HG03135 (cell line): Measurements from ENCODE around the gene EIF4A2.
"Not testable (repeated sequence)": the region's sequence is repeated elsewhere in the genome, so short reads cannot be mapped to it uniquely, and the experiment has no call there.

Experiments used
- ATAC-seq: cut with Tn5 transposase; IDR thresholded peaks from one replicate; pipeline ENCODE4 v1.9.1; 2021; ENCODE audit warnings: mild to moderate bottlenecking, moderate library complexity; ENCODE audit not compliant: unreplicated experiment

The EIF4A2 gene

GRCh38 chr3:186818516-186818915 is 35.1 kb downstream of the EIF4A2 start:
- no peak for ATAC-seq

DNA sequence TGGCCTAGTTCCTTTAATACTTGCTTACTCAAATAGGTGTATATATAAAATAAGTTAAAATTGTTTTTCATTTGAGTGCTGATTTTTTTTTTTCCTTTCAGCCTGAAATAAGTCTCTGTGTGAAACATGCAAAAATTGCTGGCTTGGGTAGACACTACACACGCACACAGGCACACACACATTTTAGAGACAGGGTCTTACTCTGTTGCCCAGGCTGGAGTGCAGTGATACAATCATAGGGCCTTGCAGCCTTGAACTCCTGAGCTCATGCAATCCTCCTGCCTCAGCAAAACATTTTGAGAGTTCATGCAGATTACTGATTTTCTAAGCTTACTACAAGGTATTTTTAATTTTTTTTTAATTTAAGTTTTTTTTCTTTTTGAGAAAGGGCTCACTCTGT is 35.6 kb downstream of the EIF4A2 start:
- no peak for ATAC-seq

DNA sequence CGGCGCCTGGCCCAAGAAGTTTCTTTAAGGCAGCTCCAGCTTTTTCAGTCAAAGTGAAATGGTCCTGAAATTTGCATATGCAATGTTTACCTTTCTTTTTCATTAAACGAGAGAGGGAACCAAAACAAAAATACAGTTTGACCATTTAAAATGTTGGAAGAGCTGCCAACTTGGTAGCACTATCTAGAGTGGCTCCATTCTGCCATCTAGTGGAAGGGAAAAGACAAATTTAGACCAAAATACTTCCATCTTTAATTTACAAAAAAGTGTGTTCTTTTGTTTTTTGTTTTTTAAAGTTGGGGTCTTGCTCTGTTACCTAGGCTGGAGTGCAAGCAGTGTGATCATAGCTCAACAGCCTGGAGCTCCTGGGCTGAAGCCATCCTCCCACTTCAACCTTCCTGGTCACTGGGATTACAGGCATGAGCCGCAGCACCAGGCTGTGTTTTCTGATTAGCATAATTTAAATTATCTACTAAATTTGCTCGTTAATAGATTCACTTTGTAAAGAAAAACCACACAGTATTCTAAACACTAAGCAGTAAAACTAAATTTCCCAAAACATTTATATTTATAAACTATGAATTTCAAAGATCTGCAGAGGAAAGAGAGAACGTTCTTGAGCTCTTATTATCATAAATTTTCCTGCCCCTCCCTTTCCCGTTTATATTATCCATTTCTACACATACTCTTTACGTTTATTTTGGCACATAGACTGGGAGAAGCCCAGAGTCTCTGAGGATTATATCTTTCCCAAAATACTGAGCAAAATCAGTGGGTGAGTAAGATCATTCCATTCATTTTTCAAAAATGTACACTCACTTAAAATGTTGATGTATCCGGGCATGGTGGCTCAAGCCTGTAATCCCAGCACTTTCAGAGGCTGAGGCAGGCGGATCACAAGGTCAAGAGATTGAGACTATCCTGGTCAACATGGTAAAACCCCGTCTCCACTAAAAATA is 38.3 kb downstream of the EIF4A2 start:
- ATAC-seq: no peak

DNA sequence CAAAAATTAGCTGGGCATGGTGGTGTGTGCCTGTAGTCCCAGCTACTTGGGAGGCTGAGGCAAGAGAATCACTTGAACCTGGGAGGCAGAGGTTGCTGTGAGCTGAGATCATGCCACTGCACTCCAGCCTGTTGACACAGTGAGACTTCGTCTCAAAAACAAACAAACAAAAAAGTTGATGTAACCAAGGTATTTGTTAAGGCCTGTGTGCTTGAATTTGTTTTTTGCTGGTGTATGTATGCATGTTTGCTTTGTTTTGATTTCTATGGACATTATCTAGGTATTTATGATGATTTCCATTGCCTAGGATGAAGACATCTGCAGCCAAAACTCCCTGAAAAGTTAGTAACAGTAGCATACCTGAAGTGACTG is 39.0 kb downstream of the EIF4A2 start:
- ATAC-seq: not testable (repeated sequence)

- ATAC-seq: no peak
Observed at GRCh38 chr3:186823386-186823785, 40.0 kb downstream of the EIF4A2 start.

DNA sequence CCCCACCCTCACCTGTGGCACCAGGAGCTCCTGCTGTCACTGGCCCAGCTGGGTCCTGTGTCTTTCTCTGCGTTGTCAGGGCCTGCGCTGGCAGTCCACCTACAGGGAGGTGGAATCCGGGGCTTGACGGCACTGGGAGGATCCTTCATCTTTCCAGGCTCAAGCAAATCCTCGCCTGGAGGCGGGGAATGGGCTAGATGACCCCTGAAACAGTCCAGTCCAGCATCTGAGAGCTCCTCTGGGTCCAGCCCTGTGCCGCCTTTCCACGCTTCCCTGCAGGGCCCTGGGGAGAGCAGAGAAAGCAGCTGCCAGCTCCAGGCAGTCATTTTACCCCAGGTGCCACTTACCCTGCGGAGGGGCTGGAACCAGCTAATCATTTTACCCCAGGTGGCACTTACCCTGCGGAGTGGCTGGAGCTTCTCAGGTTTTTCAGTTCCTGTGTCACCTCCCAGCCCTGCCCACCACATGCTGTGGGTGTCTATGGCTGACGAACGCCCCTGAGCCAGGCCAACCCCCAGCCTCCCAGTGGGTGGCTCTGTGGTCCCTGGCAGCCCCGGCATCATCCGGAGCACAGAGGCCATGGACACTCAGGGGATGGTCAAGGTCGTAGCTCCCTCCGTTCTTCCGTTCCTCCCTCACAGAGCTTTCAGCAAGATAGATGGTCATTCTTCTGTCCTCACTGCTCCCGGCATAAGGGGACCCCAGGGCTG is 41.2 kb downstream of the EIF4A2 start:
- no peak for ATAC-seq

DNA sequence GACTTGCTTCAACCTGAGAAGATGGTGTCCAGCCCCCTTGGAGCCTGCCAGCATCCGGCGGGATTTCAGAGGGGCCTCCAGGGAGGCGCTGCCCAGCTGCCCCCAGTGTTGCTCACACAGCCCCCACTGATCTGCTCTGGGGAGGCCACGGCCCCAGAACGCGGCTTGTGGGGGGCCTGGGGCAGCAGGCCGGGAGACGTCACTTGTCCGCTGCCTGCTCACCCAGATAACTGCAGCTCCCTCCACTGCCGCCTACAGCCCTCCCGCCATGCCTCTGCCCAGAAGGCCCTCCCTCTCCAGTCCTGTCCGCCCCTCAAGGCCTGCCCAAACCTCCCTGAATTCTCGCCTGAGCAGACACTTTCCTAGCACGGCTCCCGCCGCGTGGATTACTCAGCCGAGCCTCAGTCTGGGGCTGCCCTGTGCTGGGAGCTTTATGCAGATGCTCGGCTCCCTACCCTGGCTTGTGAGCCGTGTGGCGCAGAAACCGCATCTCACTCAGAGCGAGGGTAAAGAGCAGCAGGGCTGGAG is 42.0 kb downstream of the EIF4A2 start:
- no peak for ATAC-seq

DNA sequence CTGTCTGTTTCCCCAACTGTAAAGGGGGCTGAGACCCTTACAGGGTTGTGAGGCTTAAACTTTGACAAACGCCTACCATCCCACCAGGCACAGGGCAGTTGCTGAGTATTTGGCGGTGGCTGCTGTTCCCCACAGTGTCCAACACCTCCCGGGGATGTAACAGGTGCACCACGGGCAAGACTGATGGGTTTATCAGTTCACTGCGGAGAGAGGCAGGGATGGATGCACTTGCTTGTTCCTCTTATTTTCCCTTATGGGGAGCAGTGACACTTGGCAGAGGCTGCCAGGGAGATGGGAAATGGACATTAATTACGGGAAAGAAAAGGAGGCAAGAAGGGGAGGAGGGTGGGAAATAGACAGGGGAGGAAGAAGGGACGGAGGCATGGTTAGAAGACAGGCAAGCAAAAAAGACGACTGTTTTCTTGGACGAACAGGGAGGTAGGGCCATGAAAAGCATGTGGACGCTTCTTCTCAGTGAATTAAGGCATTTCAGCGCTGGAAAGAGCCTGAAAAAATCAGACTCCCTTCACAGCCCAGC is 42.6 kb downstream of the EIF4A2 start:
- no peak for ATAC-seq

GRCh38 chr3:186826410-186826975 is 43.1 kb downstream of the EIF4A2 start:
- ATAC-seq: no peak

DNA sequence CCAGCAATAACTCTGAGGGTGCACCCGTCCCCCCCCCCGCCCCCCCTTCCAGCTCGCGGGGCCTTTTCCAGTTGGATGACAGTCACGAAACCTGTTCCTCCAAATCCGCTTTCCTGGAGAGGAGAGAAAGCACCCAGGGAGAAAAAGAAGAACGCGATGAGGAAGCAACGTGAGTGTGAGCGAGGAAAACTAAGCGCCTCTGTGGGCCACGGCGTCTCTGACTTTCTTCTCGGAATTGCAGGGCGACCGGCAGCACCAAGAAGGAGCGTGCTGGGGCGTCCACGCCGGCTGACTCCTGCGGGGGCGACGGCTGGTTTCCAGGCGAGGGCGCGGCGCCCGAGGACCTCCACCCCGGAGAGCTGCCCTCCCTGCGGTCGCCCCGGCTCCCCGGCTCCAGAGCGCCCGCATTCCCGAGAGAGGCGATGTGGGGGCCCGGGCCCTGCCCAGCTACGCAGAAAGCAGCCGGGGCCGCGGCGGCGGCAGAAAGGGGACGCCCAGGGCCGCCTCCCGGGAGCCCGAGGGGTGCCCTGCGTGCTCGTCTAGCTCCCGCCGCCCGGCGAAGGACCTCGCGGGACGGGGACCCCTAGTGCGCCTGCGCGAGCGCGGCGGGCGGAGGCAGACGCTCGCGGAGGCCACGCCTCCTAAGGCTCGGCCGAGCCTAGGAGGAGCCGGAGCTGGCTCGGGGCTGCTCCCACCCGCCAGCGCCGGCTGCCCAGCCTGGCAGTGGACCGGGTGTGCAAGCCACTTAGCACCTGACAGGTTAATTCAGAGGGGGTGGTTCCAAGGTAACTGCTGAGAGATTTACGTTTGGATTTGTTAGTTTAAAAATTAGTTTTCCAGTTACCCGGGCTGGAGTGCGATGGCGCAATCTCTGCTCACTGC is 43.8 kb downstream of the EIF4A2 start:
- peak; percentile 87 for ATAC-seq

GRCh38 chr3:186828340-186828739 is 45.0 kb downstream of the EIF4A2 start:
- ATAC-seq: no peak

DNA sequence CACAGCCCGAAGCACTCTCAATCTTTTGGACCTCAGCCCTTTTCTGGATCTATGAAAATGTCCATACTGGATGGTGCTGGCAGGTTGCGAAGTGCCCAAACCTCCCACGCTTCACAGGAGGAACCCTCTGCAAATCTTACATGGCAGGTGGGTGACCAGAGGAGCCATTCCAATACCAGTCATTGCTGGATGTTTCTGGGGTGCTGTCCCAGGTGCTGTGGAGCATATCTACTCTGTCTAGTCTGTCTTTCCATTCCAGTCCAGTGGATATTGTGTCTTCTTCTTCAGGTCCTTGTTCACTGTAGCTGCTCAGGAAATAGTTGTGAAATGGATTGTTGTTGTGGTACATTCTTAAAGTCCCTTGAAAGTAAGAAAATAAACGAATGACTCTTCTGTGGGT is 48.4 kb downstream of the EIF4A2 start:
- no peak for ATAC-seq

DNA sequence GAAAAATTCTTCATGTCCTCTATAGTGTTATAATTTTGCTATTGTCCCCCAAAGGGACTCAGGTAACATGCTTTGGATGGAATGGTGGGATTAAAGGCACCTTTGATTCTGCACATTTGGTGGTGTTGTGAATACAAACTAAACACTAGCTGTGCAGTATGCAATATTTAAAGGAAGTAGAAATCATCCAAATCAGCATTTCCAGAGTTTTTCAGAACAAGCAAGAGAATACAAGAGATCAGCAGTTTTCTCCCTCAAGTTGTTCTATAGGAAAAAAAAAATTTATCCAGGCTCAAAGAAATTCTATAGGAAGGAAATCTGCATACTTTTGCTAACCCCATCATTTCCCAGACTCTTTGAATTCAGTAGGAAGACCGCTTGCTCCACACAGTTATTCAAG is 48.9 kb downstream of the EIF4A2 start:
- no peak for ATAC-seq
